ENCODE results near the gene NEXMIF. TPM values are rescaled to one million over a fixed set of nuclear protein-coding genes. Genes with fewer than 3 reads are reported as not detected.
"Not testable (repeated sequence)": the region's sequence is repeated elsewhere in the genome, so short reads cannot be mapped to it uniquely, and the experiment has no call there.

NEXMIF gene
- total RNA-seq, 2 donors from 2014 or later: 1.8 to 1.9 TPM

DNA sequence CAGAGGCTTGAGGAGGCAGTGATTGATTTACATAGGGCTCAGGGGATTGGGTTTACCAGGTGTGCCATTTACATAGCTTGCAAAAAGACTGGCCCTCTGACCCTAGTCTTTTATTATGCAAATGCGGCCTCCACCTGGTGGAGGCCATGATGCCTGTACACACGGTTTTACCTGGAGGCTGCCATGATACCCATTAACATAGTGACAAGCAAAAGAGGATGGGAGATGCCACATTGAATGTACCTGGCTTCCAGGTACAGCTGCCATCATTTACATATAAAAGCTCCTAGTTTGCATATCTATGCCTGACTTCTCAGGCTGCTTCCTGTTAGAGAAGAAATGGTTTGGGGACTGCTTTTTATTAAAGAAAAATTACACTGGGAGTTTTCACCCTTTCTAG is 72.0 kb downstream of the NEXMIF start:
- H3K36me3 ChIP-seq (ENCODE audit: control insufficient read depth, insufficient read depth, low read length): no peaks in the 10 kb centered on the region
- H3K27me3 ChIP-seq (ENCODE audit: control insufficient read depth, insufficient read depth, low read length, poor library complexity, severe bottlenecking): no peaks in the 10 kb centered on the region
- Mint-ChIP-seq H3K27ac (no peak overlapping the region), H3K36me3 (ENCODE audit: low read depth) (peaks cover 2% of the 10 kb centered on the region), H3K4me3 (no peak overlapping the region), H3K4me1 (no peaks in the 10 kb centered on the region), H3K27me3 (ENCODE audit: insufficient read depth) (no peaks in the 10 kb centered on the region), H3K9me3 (peaks cover 94% of the 10 kb centered on the region)
- no peak overlapping the region for H3K4me3 ChIP-seq (ENCODE audit: low read length)
- no peak overlapping the region for H3K27ac ChIP-seq (ENCODE audit: low read depth, low read length)
- peaks cover 45% of the 10 kb centered on the region for H3K9me3 ChIP-seq (ENCODE audit: control insufficient read depth, low read length)
- no peak for DNase-seq
- WGBS, 2 experiments (ENCODE audit: insufficient coverage in 1 of 2, insufficient read length in 1 of 2): 86% methylated on average over 2 of the region's 2 CpGs; no CpG with 5 or more reads in 1 of the 2 experiments
- TF ChIP-seq, protein P1, sequence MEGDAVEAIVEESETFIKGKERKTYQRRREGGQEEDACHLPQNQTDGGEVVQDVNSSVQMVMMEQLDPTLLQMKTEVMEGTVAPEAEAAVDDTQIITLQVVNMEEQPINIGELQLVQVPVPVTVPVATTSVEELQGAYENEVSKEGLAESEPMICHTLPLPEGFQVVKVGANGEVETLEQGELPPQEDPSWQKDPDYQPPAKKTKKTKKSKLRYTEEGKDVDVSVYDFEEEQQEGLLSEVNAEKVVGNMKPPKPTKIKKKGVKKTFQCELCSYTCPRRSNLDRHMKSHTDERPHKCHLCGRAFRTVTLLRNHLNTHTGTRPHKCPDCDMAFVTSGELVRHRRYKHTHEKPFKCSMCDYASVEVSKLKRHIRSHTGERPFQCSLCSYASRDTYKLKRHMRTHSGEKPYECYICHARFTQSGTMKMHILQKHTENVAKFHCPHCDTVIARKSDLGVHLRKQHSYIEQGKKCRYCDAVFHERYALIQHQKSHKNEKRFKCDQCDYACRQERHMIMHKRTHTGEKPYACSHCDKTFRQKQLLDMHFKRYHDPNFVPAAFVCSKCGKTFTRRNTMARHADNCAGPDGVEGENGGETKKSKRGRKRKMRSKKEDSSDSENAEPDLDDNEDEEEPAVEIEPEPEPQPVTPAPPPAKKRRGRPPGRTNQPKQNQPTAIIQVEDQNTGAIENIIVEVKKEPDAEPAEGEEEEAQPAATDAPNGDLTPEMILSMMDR (conservative IDR thresholded peaks at IDR 0.05): no peak
- no peaks in the 10 kb centered on the region for H3K4me1 ChIP-seq (ENCODE audit: control insufficient read depth, insufficient read depth, low read length)
- H3K9ac ChIP-seq (ENCODE audit: extremely low read depth, low read length, poor library complexity, severe bottlenecking): no peak overlapping the region

DNA sequence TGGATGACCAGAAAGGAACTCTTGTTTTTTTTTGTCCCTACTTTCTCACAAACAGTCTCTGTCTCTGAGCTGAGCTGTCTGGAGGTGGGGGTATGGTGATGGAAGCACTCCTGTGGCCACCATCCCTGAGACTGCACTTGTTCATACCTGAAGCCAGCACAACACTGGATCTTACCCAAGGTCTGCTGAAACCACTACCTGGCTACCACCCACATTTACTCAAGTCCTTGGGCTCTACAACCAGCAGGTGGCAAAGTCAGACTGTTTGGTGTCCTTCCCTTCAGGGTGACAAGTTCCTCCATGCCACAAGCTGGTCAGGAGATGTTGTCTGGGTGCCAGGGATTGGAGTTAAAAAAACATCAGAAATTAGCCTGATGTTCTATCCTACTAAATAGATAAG is 89.7 kb downstream of the NEXMIF start:
- Histone ChIP-seq H3K9me3 (ENCODE audit: control insufficient read depth, low read length) (no peaks in the 10 kb centered on the region), H3K9ac (ENCODE audit: extremely low read depth, low read length, poor library complexity, severe bottlenecking) (no peak overlapping the region), H3K27ac (ENCODE audit: low read depth, low read length) (no peak overlapping the region), H3K27me3 (ENCODE audit: control insufficient read depth, insufficient read depth, low read length, poor library complexity, severe bottlenecking) (no peaks in the 10 kb centered on the region), H3K36me3 (ENCODE audit: control insufficient read depth, insufficient read depth, low read length) (no peaks in the 10 kb centered on the region), H3K4me3 (ENCODE audit: low read length) (no peak overlapping the region), H3K4me1 (ENCODE audit: control insufficient read depth, insufficient read depth, low read length) (no peaks in the 10 kb centered on the region)
- TF ChIP-seq, protein P1 (conservative IDR thresholded peaks at IDR 0.05): no peak
- no peaks in the 10 kb centered on the region for H3K36me3 Mint-ChIP-seq (ENCODE audit: low read depth)
- H3K27ac Mint-ChIP-seq: no peak overlapping the region
- H3K4me1 Mint-ChIP-seq: peaks cover 5% of the 10 kb centered on the region
- H3K9me3 Mint-ChIP-seq: peaks cover 61% of the 10 kb centered on the region
- no peak for DNase-seq
- no peak overlapping the region for H3K4me3 Mint-ChIP-seq
- no peaks in the 10 kb centered on the region for H3K27me3 Mint-ChIP-seq (ENCODE audit: insufficient read depth)

DNA sequence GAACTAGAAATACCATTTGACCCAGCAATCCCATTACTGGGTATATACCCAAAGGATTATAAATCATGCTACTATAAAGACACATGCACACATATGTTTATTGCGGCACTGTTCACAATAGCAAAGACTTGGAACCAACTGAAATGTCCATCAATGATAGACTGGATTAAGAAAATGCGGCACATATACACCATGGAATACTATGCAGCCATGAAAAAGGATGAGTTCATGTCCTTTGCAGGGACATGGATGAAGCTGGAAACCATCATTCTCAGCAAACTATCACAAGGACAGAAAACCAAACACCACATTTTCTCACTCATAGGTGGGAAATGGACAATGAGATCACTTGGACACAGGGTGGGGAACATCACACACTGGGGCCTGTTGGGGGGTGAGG is 105.5 kb downstream of the NEXMIF start:
- H3K9ac ChIP-seq (ENCODE audit: extremely low read depth, low read length, poor library complexity, severe bottlenecking); H3K4me3 Mint-ChIP-seq; H3K36me3 Mint-ChIP-seq (ENCODE audit: low read depth); H3K4me1 Mint-ChIP-seq; H3K36me3 ChIP-seq (ENCODE audit: control insufficient read depth, insufficient read depth, low read length); H3K27ac Mint-ChIP-seq; H3K4me1 ChIP-seq (ENCODE audit: control insufficient read depth, insufficient read depth, low read length); H3K27me3 Mint-ChIP-seq (ENCODE audit: insufficient read depth); H3K27me3 ChIP-seq (ENCODE audit: control insufficient read depth, insufficient read depth, low read length, poor library complexity, severe bottlenecking); H3K9me3 ChIP-seq (ENCODE audit: control insufficient read depth, low read length); DNase-seq; H3K4me3 ChIP-seq (ENCODE audit: low read length); H3K27ac ChIP-seq (ENCODE audit: low read depth, low read length): not testable (repeated sequence)
- H3K9me3 Mint-ChIP-seq: peaks cover 70% of the 10 kb centered on the region
- no CpG with 5 or more reads among the region's 2 CpGs for WGBS, 2 experiments (ENCODE audit: insufficient coverage in 1 of 2, insufficient read length in 1 of 2)

DNA sequence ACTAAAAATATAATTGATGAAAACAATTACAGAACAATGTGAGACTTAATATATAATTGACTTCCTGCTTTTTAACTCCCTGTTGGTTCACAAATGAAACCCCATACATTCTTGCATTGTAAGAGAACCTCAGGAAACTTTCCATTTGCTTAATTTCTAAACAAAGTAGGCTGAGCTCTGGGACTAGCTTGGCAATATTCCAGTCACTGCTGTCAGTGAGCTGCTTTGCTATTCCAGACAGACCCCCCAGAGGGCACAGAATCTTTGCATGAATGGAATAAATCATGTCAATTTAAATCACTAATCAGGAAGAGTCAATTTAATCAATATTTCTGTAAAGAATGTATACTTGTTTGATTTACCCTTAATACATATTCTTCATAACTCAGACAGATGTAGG is 110.6 kb downstream of the NEXMIF start:
- no peaks in the 10 kb centered on the region for H3K27me3 ChIP-seq (ENCODE audit: control insufficient read depth, insufficient read depth, low read length, poor library complexity, severe bottlenecking)
- H3K9me3 ChIP-seq (ENCODE audit: control insufficient read depth, low read length): peaks cover 3% of the 10 kb centered on the region
- no peaks in the 10 kb centered on the region for H3K36me3 Mint-ChIP-seq (ENCODE audit: low read depth)
- H3K9ac ChIP-seq (ENCODE audit: extremely low read depth, low read length, poor library complexity, severe bottlenecking): no peak overlapping the region
- no peaks in the 10 kb centered on the region for H3K27me3 Mint-ChIP-seq (ENCODE audit: insufficient read depth)
- H3K4me1 Mint-ChIP-seq: no peaks in the 10 kb centered on the region
- H3K27ac ChIP-seq (ENCODE audit: low read depth, low read length): no peak overlapping the region
- H3K4me3 Mint-ChIP-seq: no peak overlapping the region
- no peak for DNase-seq
- no peak overlapping the region for H3K27ac Mint-ChIP-seq
- no peaks in the 10 kb centered on the region for H3K36me3 ChIP-seq (ENCODE audit: control insufficient read depth, insufficient read depth, low read length)
- no peak overlapping the region for H3K4me3 ChIP-seq (ENCODE audit: low read length)
- H3K4me1 ChIP-seq (ENCODE audit: control insufficient read depth, insufficient read depth, low read length): no peaks in the 10 kb centered on the region
- TF ChIP-seq, protein P1 (conservative IDR thresholded peaks at IDR 0.05): no peak
- peaks cover 39% of the 10 kb centered on the region for H3K9me3 Mint-ChIP-seq

Data from endodermal cell (in vitro differentiated cells).